Measurements from ENCODE around the gene PRDM16. TPM values are rescaled to one million over a fixed set of nuclear protein-coding genes. Genes with fewer than 3 reads are reported as not detected.

PRDM16 gene
- total and polyA plus RNA-seq, 2 of the 4 experiments (the other 2 are of a cell fraction): 0.02 TPM; not detected in 1

- Histone ChIP-seq H3K4me1 (ENCODE audit: control insufficient read depth, insufficient read depth, low read length) (no peaks in the 10 kb centered on the region; the same call in 1 of the 2 replicates), H4K20me1 (ENCODE audit: insufficient read depth, low read length) (0 out of 2 replicates have a peak, but pooled peaks cover 2% of the 10 kb centered on the region), H4K8ac (ENCODE audit: low read depth in 2 of 2, low read length in 2 of 2) (no peak overlapping the region), H2BK120ac (ENCODE audit: low read depth, low read length) (no peak overlapping the region), H4K91ac (ENCODE audit: insufficient read depth, low read depth, low read length) (no peak overlapping the region), H3K79me1 (ENCODE audit: low read depth in 1 of 2, low read length in 2 of 2) (no peaks in the 10 kb centered on the region), H2BK15ac (ENCODE audit: low read depth, low read length) (no peak overlapping the region), H3K56ac (ENCODE audit: extremely low read depth, insufficient read depth, low read length) (no peak overlapping the region), H2BK5ac (ENCODE audit: low read depth, low read length, poor library complexity, severe bottlenecking) (no peak overlapping the region), H3K27ac (ENCODE audit: insufficient read depth, low read length) (no peak overlapping the region), H3K4ac (ENCODE audit: low read depth, low read length) (no peak overlapping the region), H3K4me3 (ENCODE audit: insufficient read depth, low read depth, low read length) (no peak overlapping the region), H3K4me2 (ENCODE audit: low read depth, low read length) (no peak overlapping the region), H3K14ac (replicated peaks; ENCODE audit: low read depth, low read length) (no peak overlapping the region), H2AFZ (replicated peaks; ENCODE audit: low read length, poor library complexity) (no peak overlapping the region), H3K27me3 (ENCODE audit: control insufficient read depth, insufficient read depth, low read length) (peaks cover 26% of the 10 kb centered on the region), H3K18ac (ENCODE audit: low read depth, low read length) (no peak overlapping the region), H3K9me3 (ENCODE audit: control insufficient read depth, insufficient read depth, low read length) (no peaks in the 10 kb centered on the region; the same call in 1 of the 2 replicates), H2AK9ac (replicated peaks; ENCODE audit: low read depth, low read length, poor library complexity) (no peak overlapping the region), H3K23ac (ENCODE audit: low read depth, low read length) (no peak overlapping the region), H3K9ac (ENCODE audit: low read depth, low read length) (no peak overlapping the region), H2AK5ac (ENCODE audit: low read depth, low read length) (no peak overlapping the region), H3K9me1 (ENCODE audit: insufficient read depth, low read length) (no peaks in the 10 kb centered on the region), H2BK20ac (ENCODE audit: low read depth, low read length) (no peak overlapping the region), H4K5ac (ENCODE audit: low read depth, low read length) (no peak overlapping the region), H3K36me3 (ENCODE audit: control insufficient read depth, insufficient read depth, low read length) (no peaks in the 10 kb centered on the region)
- no peak for ATAC-seq (ENCODE audit: low read depth)
- 20% methylated on average over 3 of the region's 12 CpGs; no CpG with 5 or more reads in 1 of the 2 experiments for WGBS, 2 experiments (ENCODE audit: extremely low coverage in 2 of 2, insufficient read length in 1 of 2)
- BruUV-seq (replicated peaks): no TSS peak
- POLR2A ChIA-PET (ENCODE audit: unreplicated experiment): no interaction called here
- in situ Hi-C loops (cut with MboI; ENCODE audit: low sequenced_read_pairs) (no loop called here), intact Hi-C loops (cut with micrococcal nuclease) (loop anchor here (5.0 kb wide), 2 partner anchors 271 to 351 kb away; no protein-coding TSS in a partner anchor), dilution Hi-C loops (cut with HindIII; ENCODE audit: low sequenced_read_pairs, unreplicated experiment) (no loop called here)
- no peak for DNase-seq
- CTCF ChIA-PET: no interaction called here
- TF ChIP-seq MAZ (IDR thresholded peaks at IDR 0.05; ENCODE audit: borderline replicate concordance, low read depth, low read length): no peak
- TF ChIP-seq RCOR1 (IDR thresholded peaks at IDR 0.05; ENCODE audit: insufficient replicate concordance, low read length): no peak
- TF ChIP-seq POLR2A (IDR thresholded peaks at IDR 0.05; ENCODE audit: low read depth, low read length): no peak
- no peak for TF ChIP-seq ELK1 (IDR thresholded peaks at IDR 0.05; ENCODE audit: borderline replicate concordance, low read depth, low read length)
Measured at GRCh38 chr1:3450983-3451382, 382.0 kb downstream of the PRDM16 start.
